A549 (cell line): Measurements from ENCODE around the gene UFSP2. TPM values are rescaled to one million over a fixed set of nuclear protein-coding genes. Genes with fewer than 3 reads are reported as not detected.

Source experiments
- ATAC-seq, 2 experiments: fragments of 200-7000 bp in 1 of 2; fragments of >200 bp in 1 of 2; cut with Nextera tagmentation in 1 of 2; cut with Tn5 transposase in 1 of 2; 3 replicates each; pipeline versions ENCODE4 v1.8.0 to v1.9.1; 2018 to 2020; ENCODE audit warnings: mild to moderate bottlenecking in 1 of 2, moderate library complexity in 1 of 2
- CTCF ChIA-PET: fragments of 300-600 bp; sonication (Branson Sonifier 250); formaldehyde crosslinking; extraction: SDS; loops from one replicate; lab custom pipeline; 2021; ENCODE audit warnings: antibody characterized with exemption, inconsistent platforms; lab: Yijun Ruan, JAX
- POLR2A ChIA-PET: fragments of 350-600 bp; formaldehyde crosslinking; extraction: SDS; loops from one replicate; lab custom pipeline; 2021; ENCODE audit warnings: antibody characterized with exemption, inconsistent platforms; lab: Yijun Ruan, JAX
- DNase-seq, 2 experiments: peaks; one replicate each; pipeline versions ENCODE4 v3.0.0 to v3.0.0-alpha.2; 2011 to 2016; ENCODE audit warnings: low read depth in 1 of 2, low spot score in 1 of 2
- FAIRE-seq: peaks from 2 replicates; lab custom pipeline; 2011; peaks lifted over from hg19 to GRCh38; lab: Jason Lieb, UNC
- H3K27ac ChIP-seq, 2 experiments: fragments of >200 bp; sonication (Bioruptor Twin); formaldehyde crosslinking; 3 replicates each; pipeline ENCODE4 v1.5.1; 2016 to 2017
- H3K4me1 ChIP-seq: fragments of >200 bp; sonication (Bioruptor Twin); formaldehyde crosslinking; 3 replicates; pipeline ENCODE4 v1.6.1; 2016
- H3K4me2 ChIP-seq: fragments of >200 bp; sonication (Bioruptor Twin); formaldehyde crosslinking; 3 replicates; pipeline ENCODE4 v1.6.1; 2016
- H3K4me3 ChIP-seq: fragments of >200 bp; sonication (Bioruptor Twin); formaldehyde crosslinking; 3 replicates; pipeline ENCODE4 v1.5.1; 2016
- H3K9me3 ChIP-seq: fragments of >200 bp; sonication (Bioruptor Twin); formaldehyde crosslinking; 3 replicates; pipeline ENCODE4 v1.6.1; 2016
- BHLHE40 ChIP-seq: IDR thresholded peaks from 2 replicates; pipeline ENCODE4 v1.6.1; 2012; ENCODE audit warnings: low read depth, low read length, inconsistent platforms
- CHD4 ChIP-seq: fragments of 200-600 bp; sonication (generic); IDR thresholded peaks from 2 replicates; pipeline ENCODE4 v1.6.1; 2016; ENCODE audit warnings: antibody characterized with exemption, mild to moderate bottlenecking, borderline replicate concordance
- EHF ChIP-seq: fragments of 250-450 bp; sonication (Bioruptor Pico); IDR thresholded peaks from 2 replicates; pipeline ENCODE4 v1.5.0; 2020; ENCODE audit warnings: mild to moderate bottlenecking
- EHMT2 ChIP-seq: fragments of 200-600 bp; sonication (generic); IDR thresholded peaks from 2 replicates; pipeline ENCODE4 v1.6.1; 2016; ENCODE audit warnings: antibody characterized with exemption, low read depth, mild to moderate bottlenecking, moderate library complexity
- GATA3 ChIP-seq: IDR thresholded peaks from 2 replicates; pipeline ENCODE4 v1.6.1; 2012; ENCODE audit warnings: borderline replicate concordance
- HDAC2 ChIP-seq: fragments of 200-600 bp; sonication (generic); IDR thresholded peaks from 2 replicates; pipeline ENCODE4 v1.6.1; 2016
- JUN ChIP-seq, 2 experiments: fragments of >200 bp; sonication (Bioruptor Twin); formaldehyde crosslinking; IDR thresholded peaks; 2 replicates in 1 of 2; 3 replicates in 1 of 2; pipeline ENCODE4 v1.6.1; 2016 to 2017
- KDM5A ChIP-seq: fragments of 200-600 bp; sonication (generic); IDR thresholded peaks from 2 replicates; pipeline ENCODE4 v1.6.1; 2016; ENCODE audit warnings: antibody characterized with exemption, mild to moderate bottlenecking
- MAFK ChIP-seq: fragments of 450-650 bp; IDR thresholded peaks from 2 replicates; pipeline ENCODE4 v1.6.1; 2014; ENCODE audit not compliant: partially characterized antibody
- NFE2L2 ChIP-seq: fragments of 150-350 bp; conservative IDR thresholded peaks from 2 replicates; pipeline ENCODE4 v1.6.1; 2014; ENCODE audit warnings: low read length
- NPAS2 ChIP-seq: fragments of 250-450 bp; sonication (Bioruptor Pico); IDR thresholded peaks from 2 replicates; pipeline ENCODE4 v1.8.0; 2022; ENCODE audit warnings: mild to moderate bottlenecking, moderate library complexity, borderline replicate concordance
- NR3C1 ChIP-seq: fragments of >200 bp; sonication (Bioruptor Twin); formaldehyde crosslinking; IDR thresholded peaks from 3 replicates; pipeline ENCODE4 v1.6.1; 2017
- PBX3 ChIP-seq: IDR thresholded peaks from 2 replicates; pipeline ENCODE4 v1.6.1; 2012
- PHF8 ChIP-seq: fragments of 200-600 bp; sonication (generic); IDR thresholded peaks from 2 replicates; pipeline ENCODE4 v1.6.1; 2016; ENCODE audit warnings: low read depth, mild to moderate bottlenecking, antibody characterized with exemption, moderate library complexity, borderline replicate concordance
- POLR2A ChIP-seq: IDR thresholded peaks from 2 replicates; pipeline ENCODE4 v1.6.1; 2012; ENCODE audit warnings: mild to moderate bottlenecking, low read length
- RARB ChIP-seq: fragments of 250-450 bp; sonication (Bioruptor Pico); IDR thresholded peaks from 2 replicates; pipeline ENCODE4 v1.8.0; 2021; ENCODE audit warnings: mild to moderate bottlenecking, moderate library complexity
- RCOR1 ChIP-seq: fragments of 150-350 bp; IDR thresholded peaks from 2 replicates; pipeline ENCODE4 v1.6.1; 2014; ENCODE audit warnings: antibody characterized with exemption, low read length, low read depth
- REST ChIP-seq: fragments of 200-600 bp; sonication (generic); IDR thresholded peaks from 2 replicates; pipeline ENCODE4 v1.6.1; 2016; ENCODE audit warnings: antibody characterized with exemption, mild to moderate bottlenecking, moderate library complexity
- RFX5 ChIP-seq: fragments of 450-650 bp; IDR thresholded peaks from 2 replicates; pipeline ENCODE4 v1.7.1; 2014; ENCODE audit warnings: antibody characterized with exemption, mild to moderate bottlenecking, moderate library complexity
- SMC3 ChIP-seq: fragments of >200 bp; sonication (Bioruptor Twin); formaldehyde crosslinking; IDR thresholded peaks from 3 replicates; pipeline ENCODE4 v1.6.1; 2018; ENCODE audit warnings: inconsistent platforms
- SREBF2 ChIP-seq: fragments of 450-650 bp; IDR thresholded peaks from 2 replicates; pipeline ENCODE4 v1.6.1; 2014; ENCODE audit warnings: mild to moderate bottlenecking, moderate library complexity
- TP53 ChIP-seq: fragments of 250-450 bp; sonication (Bioruptor Pico); IDR thresholded peaks from 2 replicates; pipeline ENCODE4 v1.5.0; 2021; ENCODE audit warnings: mild to moderate bottlenecking, moderate library complexity
- ZC3H11A ChIP-seq: fragments of 450-650 bp; IDR thresholded peaks from 2 replicates; pipeline ENCODE4 v1.6.1; 2014; ENCODE audit warnings: antibody characterized with exemption, mild to moderate bottlenecking
- ZSCAN20 ChIP-seq: fragments of 250-450 bp; sonication (Bioruptor Pico); IDR thresholded peaks from 2 replicates; pipeline ENCODE4 v1.8.0; 2022; ENCODE audit warnings: mild to moderate bottlenecking, moderate library complexity
- WGBS: methylation state at CpG from one replicate; pipeline ENCODE4 v1.1.6; 2017; ENCODE audit errors: missing lambda C conversion rate; 5-methylcytosine and 5-hydroxymethylcytosine counted together
- polyA plus RNA-seq, 4 experiments: library from polyadenylated mRNA; depleted of rRNA in 3 of 4; stranded (reverse); fragments of >200 nt; fragmentation: RNase III in 1 of 4; extraction: RNeasy Plus Mini Kit Qiagen cat#74134 plus additional on column Dnase treatment in 1 of 4; gene quantifications; 2 replicates in 3 of 4; 3 replicates in 1 of 4; pipeline ENCODE4 v1.2.3, GENCODE V29; 2011 to 2017
- TF ChIP-seq, protein P1 (sequence below): fragments of >200 bp; sonication (Bioruptor Twin); formaldehyde crosslinking; IDR thresholded peaks from 3 replicates; pipeline ENCODE4 v1.5.1; 2016
- TF ChIP-seq, protein P2 (sequence below): fragments of >200 bp; sonication (Bioruptor Twin); formaldehyde crosslinking; IDR thresholded peaks from 2 replicates; pipeline ENCODE4 v1.6.1; 2016

The UFSP2 gene
- polyA plus RNA-seq, 2 of the 4 experiments (the other 2 are of a cell fraction): 15.1 to 35.7 TPM

- TF ChIP-seq EHF (CRISPR knock-in tag) (no peak), GATA3 (no peak), NR3C1 (no peak), RCOR1 (no peak), PHF8 (no peak), HDAC2 (no peak), BHLHE40 (no peak), REST (no peak), KDM5A (no peak), JUN (IDR thresholded peaks at IDR 0.05) (no peak), EHMT2 (no peak), SMC3 (no peak), NFE2L2 (no peak), CHD4 (no peak), ZSCAN20 (CRISPR knock-in tag) (no peak)
- TF ChIP-seq, all 56 proteins: peak for 0
- H3K27ac ChIP-seq: no peak overlapping the region
- ChIA-PET CTCF (no interaction called here), POLR2A (no interaction called here)
- no peak overlapping the region for H3K4me2 ChIP-seq
- FAIRE-seq (no peak), DNase-seq (no peak), ATAC-seq (no peak)
- 94% methylated on average over 1 of the region's 1 CpG for WGBS
- H3K4me3 ChIP-seq: no peak overlapping the region
- H3K9me3 ChIP-seq: no peaks in the 10 kb centered on the region
- no peaks in the 10 kb centered on the region for H3K4me1 ChIP-seq
These were observed 33.6 kb downstream of the UFSP2 start for GRCh38 chr4:185392156-185392555.

DNA sequence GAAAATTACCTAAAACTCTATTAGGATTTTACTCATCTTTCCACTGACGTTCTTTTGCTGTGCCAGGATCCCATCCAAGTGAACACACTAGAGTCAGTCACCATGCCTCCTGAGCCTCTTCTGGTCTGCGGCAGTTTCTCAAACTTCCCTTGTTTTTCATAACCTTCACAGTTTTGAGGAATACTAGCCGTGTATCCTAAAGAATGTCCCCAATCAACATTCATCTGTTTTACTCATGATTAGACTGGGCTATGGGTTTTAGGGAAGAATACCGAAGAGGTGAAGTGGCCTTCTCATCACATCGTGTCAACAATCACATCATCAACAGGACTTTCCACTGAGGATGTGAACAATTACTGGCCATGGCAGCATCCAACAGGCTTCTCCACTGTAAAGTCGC is 34.8 kb downstream of the UFSP2 start:
- no peaks in the 10 kb centered on the region for H3K9me3 ChIP-seq
- no peak overlapping the region for H3K4me2 ChIP-seq
- no peak for TF ChIP-seq PBX3
- TF ChIP-seq ZSCAN20 (CRISPR knock-in tag): no peak
- no peak for TF ChIP-seq TP53 (CRISPR knock-in tag)
- no peak for TF ChIP-seq NPAS2
- no peak for TF ChIP-seq POLR2A
- no peak overlapping the region for H3K4me3 ChIP-seq
- ChIA-PET CTCF (no interaction called here), POLR2A (no interaction called here)
- ATAC-seq (no peak), FAIRE-seq (no peak), DNase-seq (no peak)
- H3K27ac ChIP-seq: no peak overlapping the region
- H3K4me1 ChIP-seq: no peaks in the 10 kb centered on the region
- WGBS: 91% methylated on average over 6 of the region's 6 CpGs

- no peaks in the 10 kb centered on the region for H3K9me3 ChIP-seq
- 92% methylated on average over 12 of the region's 12 CpGs for WGBS
- TF ChIP-seq SREBF2 (no peak), JUN (IDR thresholded peaks at IDR 0.05) (no peak), RARB (CRISPR knock-in tag) (no peak), GATA3 (no peak), RFX5 (no peak), ZC3H11A (no peak), POLR2A (no peak), MAFK (no peak), NR3C1 (no peak), NPAS2 (no peak)
- TF ChIP-seq, protein P1, sequence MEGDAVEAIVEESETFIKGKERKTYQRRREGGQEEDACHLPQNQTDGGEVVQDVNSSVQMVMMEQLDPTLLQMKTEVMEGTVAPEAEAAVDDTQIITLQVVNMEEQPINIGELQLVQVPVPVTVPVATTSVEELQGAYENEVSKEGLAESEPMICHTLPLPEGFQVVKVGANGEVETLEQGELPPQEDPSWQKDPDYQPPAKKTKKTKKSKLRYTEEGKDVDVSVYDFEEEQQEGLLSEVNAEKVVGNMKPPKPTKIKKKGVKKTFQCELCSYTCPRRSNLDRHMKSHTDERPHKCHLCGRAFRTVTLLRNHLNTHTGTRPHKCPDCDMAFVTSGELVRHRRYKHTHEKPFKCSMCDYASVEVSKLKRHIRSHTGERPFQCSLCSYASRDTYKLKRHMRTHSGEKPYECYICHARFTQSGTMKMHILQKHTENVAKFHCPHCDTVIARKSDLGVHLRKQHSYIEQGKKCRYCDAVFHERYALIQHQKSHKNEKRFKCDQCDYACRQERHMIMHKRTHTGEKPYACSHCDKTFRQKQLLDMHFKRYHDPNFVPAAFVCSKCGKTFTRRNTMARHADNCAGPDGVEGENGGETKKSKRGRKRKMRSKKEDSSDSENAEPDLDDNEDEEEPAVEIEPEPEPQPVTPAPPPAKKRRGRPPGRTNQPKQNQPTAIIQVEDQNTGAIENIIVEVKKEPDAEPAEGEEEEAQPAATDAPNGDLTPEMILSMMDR: no peak
- TF ChIP-seq, protein P2, sequence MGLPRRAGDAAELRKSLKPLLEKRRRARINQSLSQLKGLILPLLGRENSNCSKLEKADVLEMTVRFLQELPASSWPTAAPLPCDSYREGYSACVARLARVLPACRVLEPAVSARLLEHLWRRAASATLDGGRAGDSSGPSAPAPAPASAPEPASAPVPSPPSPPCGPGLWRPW: no peak
- no peak overlapping the region for H3K4me3 ChIP-seq
- ChIA-PET POLR2A (no interaction called here), CTCF (no interaction called here)
- ATAC-seq (no peak), DNase-seq (no peak), FAIRE-seq (no peak)
- H3K4me1 ChIP-seq: no peaks in the 10 kb centered on the region
- no peak overlapping the region for H3K4me2 ChIP-seq
- no peak overlapping the region for H3K27ac ChIP-seq
These were observed 37.8 kb downstream of the UFSP2 start for GRCh38 chr4:185387957-185388356.
